Calu3 (cell line): ENCODE measurements around the gene SETBP1. TPM values are rescaled to one million over a fixed set of nuclear protein-coding genes. Genes with fewer than 3 reads are reported as not detected.

Experiments used
- BruUV-seq: library from RNA; stranded (reverse); fragments of 400-500 nt; replicated peaks from 2 replicates; lab custom pipeline; 2021; lab: Mats Ljungman, UMichigan
- CTCF ChIA-PET: fragments of 300-600 bp; sonication (Branson Sonifier 250); formaldehyde crosslinking; loops from one replicate; lab custom pipeline; 2022; ENCODE audit warnings: antibody characterized with exemption; lab: Charles Lee
- DNase-seq: peaks from one replicate; pipeline ENCODE4 v3.0.0; 2022
- H3K27ac Mint-ChIP-seq: one replicate; pipeline ENCODE4 v1.8.0; 2022; ENCODE audit warnings: mixed read lengths; ENCODE audit not compliant: unreplicated experiment
- H3K27me3 Mint-ChIP-seq: one replicate; pipeline ENCODE4 v1.8.0; 2022; ENCODE audit warnings: mixed read lengths; ENCODE audit not compliant: unreplicated experiment
- H3K36me3 Mint-ChIP-seq: one replicate; pipeline ENCODE4 v1.8.0; 2022; ENCODE audit warnings: mild to moderate bottlenecking, moderate library complexity, mixed read lengths; ENCODE audit not compliant: insufficient read depth, unreplicated experiment
- H3K4me1 Mint-ChIP-seq: one replicate; pipeline ENCODE4 v1.8.0; 2022; ENCODE audit warnings: mild to moderate bottlenecking, low read depth, mixed read lengths; ENCODE audit not compliant: unreplicated experiment
- H3K4me3 Mint-ChIP-seq: one replicate; pipeline ENCODE4 v1.8.0; 2022; ENCODE audit warnings: mild to moderate bottlenecking, low read depth, moderate library complexity, mixed read lengths; ENCODE audit not compliant: unreplicated experiment
- H3K9me3 Mint-ChIP-seq: one replicate; pipeline ENCODE4 v1.8.0; 2022; ENCODE audit warnings: low read depth, mixed read lengths; ENCODE audit not compliant: unreplicated experiment
- CTCF ChIP-seq: fragments of 200-600 bp; IDR thresholded peaks from one replicate; pipeline ENCODE4 v1.8.0; 2022; ENCODE audit warnings: antibody characterized with exemption; ENCODE audit not compliant: unreplicated experiment
- intact Hi-C: fragments of 100-400 bp; cut with micrococcal nuclease; formaldehyde crosslinking; loops from one replicate; pipeline ENCODE4 v1.10.0; 2022; ENCODE audit not compliant: unreplicated experiment
- total RNA-seq: library from RNA; stranded (reverse); gene quantifications from 2 replicates; pipeline ENCODE4 v1.2.3, GENCODE V29; 2022

Gene SETBP1
- total RNA-seq, 1 experiment from 2014 or later: 6.0 TPM

- no peak for TF ChIP-seq CTCF
- no peak overlapping the region for H3K4me3 Mint-ChIP-seq
- H3K9me3 Mint-ChIP-seq: peaks cover 4% of the 10 kb centered on the region
- no peaks in the 10 kb centered on the region for H3K36me3 Mint-ChIP-seq
- H3K27me3 Mint-ChIP-seq: no peaks in the 10 kb centered on the region
- CTCF ChIA-PET: no interaction called here
- intact Hi-C loops: no loop called here
- no peak for DNase-seq
- no TSS peak for BruUV-seq
- H3K27ac Mint-ChIP-seq: no peak overlapping the region
- H3K4me1 Mint-ChIP-seq: peaks cover 20% of the 10 kb centered on the region
Measured at GRCh38 chr18:44801781-44802180, 121.1 kb downstream of the SETBP1 start.

GRCh38 chr18:44802508-44802907 lies 121.8 kb downstream of the SETBP1 start:
- CTCF ChIA-PET: no interaction called here
- no TSS peak for BruUV-seq
- no peak for DNase-seq
- intact Hi-C loops: no loop called here
- H3K4me3 Mint-ChIP-seq: no peak overlapping the region
- peaks cover 15% of the 10 kb centered on the region for H3K4me1 Mint-ChIP-seq
- H3K27ac Mint-ChIP-seq: no peak overlapping the region
- H3K36me3 Mint-ChIP-seq: no peaks in the 10 kb centered on the region
- H3K27me3 Mint-ChIP-seq: no peaks in the 10 kb centered on the region
- TF ChIP-seq CTCF: no peak
- H3K9me3 Mint-ChIP-seq: peaks cover 4% of the 10 kb centered on the region

GRCh38 chr18:44803019-44803650 lies 122.4 kb downstream of the SETBP1 start:
- H3K27ac Mint-ChIP-seq: no peak overlapping the region
- no peak for DNase-seq
- H3K36me3 Mint-ChIP-seq: no peaks in the 10 kb centered on the region
- no peaks in the 10 kb centered on the region for H3K27me3 Mint-ChIP-seq
- no peak for TF ChIP-seq CTCF
- intact Hi-C loops: no loop called here
- BruUV-seq: no TSS peak
- no peak overlapping the region for H3K4me3 Mint-ChIP-seq
- H3K4me1 Mint-ChIP-seq: peaks cover 15% of the 10 kb centered on the region
- H3K9me3 Mint-ChIP-seq: peaks cover 4% of the 10 kb centered on the region
- CTCF ChIA-PET: no interaction called here

- no peaks in the 10 kb centered on the region for H3K27me3 Mint-ChIP-seq
- no peak overlapping the region for H3K4me3 Mint-ChIP-seq
- BruUV-seq: no TSS peak
- CTCF ChIA-PET: no interaction called here
- no peak for DNase-seq
- no peaks in the 10 kb centered on the region for H3K36me3 Mint-ChIP-seq
- H3K9me3 Mint-ChIP-seq: peaks cover 4% of the 10 kb centered on the region
- intact Hi-C loops: no loop called here
- TF ChIP-seq CTCF: no peak
- no peak overlapping the region for H3K27ac Mint-ChIP-seq
- peaks cover 20% of the 10 kb centered on the region for H3K4me1 Mint-ChIP-seq
Measured at GRCh38 chr18:44804033-44804432, 123.3 kb downstream of the SETBP1 start.
